Erythroblast (primary cell): ENCODE results near the gene PSMF1.

Source experiments
- GATA1 ChIP-seq: IDR thresholded peaks from 2 replicates; pipeline ENCODE4 v1.6.1; 2011; ENCODE audit warnings: low read depth, mild to moderate bottlenecking, control low read depth, low read length, moderate library complexity
- POLR2A ChIP-seq: IDR thresholded peaks from 2 replicates; pipeline ENCODE4 v1.6.1; 2011; ENCODE audit warnings: mild to moderate bottlenecking, low read length

DNA sequence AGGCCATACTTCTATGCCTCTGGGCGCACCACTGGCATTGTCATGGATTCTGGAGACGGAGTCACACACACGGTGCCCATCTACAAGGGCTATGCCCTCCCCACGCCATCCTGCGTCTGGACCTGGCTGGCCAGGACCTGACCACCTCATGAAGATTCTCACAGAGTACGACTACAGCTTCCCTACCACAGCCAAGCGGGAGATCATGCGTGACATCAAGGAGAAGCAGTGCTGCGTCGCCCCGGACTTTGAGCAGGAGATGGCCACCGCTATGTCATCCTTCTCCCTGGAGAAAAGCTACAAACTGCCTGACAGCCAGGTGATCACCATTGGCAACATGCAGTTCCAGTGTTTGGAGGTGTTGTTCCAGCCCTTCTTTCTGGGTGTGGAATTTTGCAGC lies 42.6 kb downstream of the PSMF1 start:
- TF ChIP-seq POLR2A (no peak), GATA1 (no peak)
